Mucosa of descending colon (tissue), 3 donors: ENCODE results near the gene SCN10A. TPM values are rescaled to one million over a fixed set of nuclear protein-coding genes. Genes with fewer than 3 reads are reported as not detected.

Source experiments
- ATAC-seq: fragments of 200-7000 bp; cut with Tn5 transposase; one replicate; pipeline ENCODE4 v1.9.1; 2020; ENCODE audit warnings: mild to moderate bottlenecking, moderate library complexity
- DNase-seq, 3 donors: peaks; one replicate each; pipeline ENCODE4 v3.0.0-alpha.2; 2020
- H3K36me3 ChIP-seq: fragments of 200-600 bp; one replicate; pipeline ENCODE4 v1.8.0; 2021; ENCODE audit warnings: low read depth, mild to moderate bottlenecking
- H3K4me1 ChIP-seq: fragments of 200-600 bp; one replicate; pipeline ENCODE4 v1.8.0; 2021; ENCODE audit warnings: low read depth, mild to moderate bottlenecking
- H3K4me3 ChIP-seq: fragments of 200-600 bp; one replicate; pipeline ENCODE4 v1.8.0; 2021; ENCODE audit warnings: mild to moderate bottlenecking
- H3K9me3 ChIP-seq: fragments of 200-600 bp; one replicate; pipeline ENCODE4 v1.8.0; 2021; ENCODE audit warnings: mild to moderate bottlenecking
- CTCF ChIP-seq: fragments of 200-600 bp; IDR thresholded peaks from one replicate; pipeline ENCODE4 v1.8.0; 2022; ENCODE audit warnings: antibody characterized with exemption, mild to moderate bottlenecking
- intact Hi-C, 2 donors: fragments of 100-400 bp; cut with DNase I in 1 of 2; cut with micrococcal nuclease in 1 of 2; formaldehyde crosslinking; loops; one replicate each; pipeline versions ENCODE4 v1.11.0 to v1.11.1; 2022; cut with DNase I, micrococcal nuclease
- total RNA-seq, 3 donors: library from RNA; stranded (reverse); fragmentation: NEBNext Ultra II Directional in 2 of 3; extraction: Animal tissue kit (Norgen Biotek cat#: 25700) in 2 of 3; gene quantifications; one replicate each; pipeline versions ENCODE4 v1.2.1 to v1.2.4, GENCODE V29; 2021 to 2023
- donor health status: DM: no; HTN: no; CAD: no; lungs with moderate emphysema.
- donor health status: DM: no; HTN: no; CAD: no.
- donor health status: DM: no; HTN: yes; CAD: no.

The SCN10A gene
- total RNA-seq, 3 donors from 2014 or later, result not detected

- TF ChIP-seq CTCF, result no peak
- Histone ChIP-seq H3K9me3 (no peaks in the 10 kb centered on the region), H3K4me1 (no peaks in the 10 kb centered on the region), H3K4me3 (no peak overlapping the region), H3K36me3 (no peaks in the 10 kb centered on the region)
- intact Hi-C loops, result no loop called here
- ATAC-seq (no peak), DNase-seq (no peak)
These were observed 90.1 kb downstream of the SCN10A start for GRCh38 chr3:38725726-38726419.

GRCh38 chr3:38724392-38724736 is 91.7 kb downstream of the SCN10A start:
- H3K36me3 ChIP-seq, result no peaks in the 10 kb centered on the region
- no peaks in the 10 kb centered on the region for H3K4me1 ChIP-seq
- no peak for TF ChIP-seq CTCF
- intact Hi-C loops, result no loop called here
- ATAC-seq (no peak), DNase-seq (no peak)
- no peak overlapping the region for H3K4me3 ChIP-seq
- no peaks in the 10 kb centered on the region for H3K9me3 ChIP-seq

GRCh38 chr3:38723569-38724391 is 92.2 kb downstream of the SCN10A start:
- Histone ChIP-seq H3K4me1 (no peaks in the 10 kb centered on the region), H3K4me3 (no peak overlapping the region), H3K9me3 (no peaks in the 10 kb centered on the region), H3K36me3 (no peaks in the 10 kb centered on the region)
- intact Hi-C loops, result no loop called here
- no peak for DNase-seq
- ATAC-seq, result no peak
- no peak for TF ChIP-seq CTCF

- DNase-seq (no peak), ATAC-seq (no peak)
- Histone ChIP-seq H3K9me3 (no peaks in the 10 kb centered on the region), H3K36me3 (no peaks in the 10 kb centered on the region), H3K4me3 (no peak overlapping the region), H3K4me1 (no peaks in the 10 kb centered on the region)
- TF ChIP-seq CTCF, result no peak
- intact Hi-C loops, result no loop called here
These were observed 93.0 kb downstream of the SCN10A start for GRCh38 chr3:38722781-38723568.

GRCh38 chr3:38721207-38721772 is 94.7 kb downstream of the SCN10A start:
- ATAC-seq (no peak), DNase-seq (no peak)
- H3K4me3 ChIP-seq, result no peak overlapping the region
- no peak for TF ChIP-seq CTCF
- H3K9me3 ChIP-seq, result no peaks in the 10 kb centered on the region
- intact Hi-C loops, result no loop called here
- H3K4me1 ChIP-seq, result no peaks in the 10 kb centered on the region
- no peaks in the 10 kb centered on the region for H3K36me3 ChIP-seq
